Muscle of leg (tissue), 11 donors: Measurements from ENCODE around the gene ZC3HAV1L. TPM values are rescaled to one million over a fixed set of nuclear protein-coding genes. Genes with fewer than 3 reads are reported as not detected.
A peak's percentile ranks its signal among the peaks of the same experiment; 100 is the strongest.
"Not testable (repeated sequence)": the region's sequence is repeated elsewhere in the genome, so short reads cannot be mapped to it uniquely, and the experiment has no call there.

Experiments used
- DNase-seq: peaks from one replicate; pipeline ENCODE4 v3.0.0; 2013
- H3K27ac ChIP-seq: one replicate; pipeline ENCODE4 v1.5.1; 2013; ENCODE audit warnings: mild to moderate bottlenecking, low read length, control low read depth
- H3K27me3 ChIP-seq: one replicate; pipeline ENCODE4 v1.6.1; 2013; ENCODE audit warnings: low read length; ENCODE audit not compliant: control insufficient read depth, insufficient read depth
- H3K36me3 ChIP-seq: one replicate; pipeline ENCODE4 v1.6.1; 2013; ENCODE audit warnings: low read length; ENCODE audit not compliant: control insufficient read depth, insufficient read depth
- H3K4me1 ChIP-seq: one replicate; pipeline ENCODE4 v1.6.1; 2013; ENCODE audit warnings: low read length; ENCODE audit not compliant: control insufficient read depth, insufficient read depth
- H3K4me3 ChIP-seq: one replicate; pipeline ENCODE4 v1.5.1; 2013; ENCODE audit warnings: low read length, control low read depth
- H3K9me3 ChIP-seq: replicated peaks from 2 replicates; pipeline ENCODE4 v1.6.1; 2013; ENCODE audit warnings: low read depth, low read length; ENCODE audit not compliant: control insufficient read depth
- WGBS: methylation state at CpG from one replicate; pipeline ENCODE4 v1.1.5; 2013; ENCODE audit warnings: missing lambda C conversion rate; ENCODE audit not compliant: insufficient coverage; 5-methylcytosine and 5-hydroxymethylcytosine counted together
- polyA plus RNA-seq, 8 donors: library from polyadenylated mRNA; unstranded; fragments of 120-200 nt; gene quantifications; one replicate each; pipeline versions ENCODE4 v1.2.1 to v1.2.3, GENCODE V29; 2013; ENCODE audit warnings: inconsistent platforms in 1 of 8, low replicate concordance in 1 of 8; ENCODE audit not compliant: insufficient read length in 8 of 8, insufficient read depth in 1 of 8
- total RNA-seq: library from RNA; stranded (reverse); fragments of 120-200 nt; gene quantifications from one replicate; pipeline ENCODE4 v1.2.4, GENCODE V29; 2013

The ZC3HAV1L gene
- total and polyA plus RNA-seq, 9 donors = 9.0 to 24.0 (median 17.9) TPM

DNA sequence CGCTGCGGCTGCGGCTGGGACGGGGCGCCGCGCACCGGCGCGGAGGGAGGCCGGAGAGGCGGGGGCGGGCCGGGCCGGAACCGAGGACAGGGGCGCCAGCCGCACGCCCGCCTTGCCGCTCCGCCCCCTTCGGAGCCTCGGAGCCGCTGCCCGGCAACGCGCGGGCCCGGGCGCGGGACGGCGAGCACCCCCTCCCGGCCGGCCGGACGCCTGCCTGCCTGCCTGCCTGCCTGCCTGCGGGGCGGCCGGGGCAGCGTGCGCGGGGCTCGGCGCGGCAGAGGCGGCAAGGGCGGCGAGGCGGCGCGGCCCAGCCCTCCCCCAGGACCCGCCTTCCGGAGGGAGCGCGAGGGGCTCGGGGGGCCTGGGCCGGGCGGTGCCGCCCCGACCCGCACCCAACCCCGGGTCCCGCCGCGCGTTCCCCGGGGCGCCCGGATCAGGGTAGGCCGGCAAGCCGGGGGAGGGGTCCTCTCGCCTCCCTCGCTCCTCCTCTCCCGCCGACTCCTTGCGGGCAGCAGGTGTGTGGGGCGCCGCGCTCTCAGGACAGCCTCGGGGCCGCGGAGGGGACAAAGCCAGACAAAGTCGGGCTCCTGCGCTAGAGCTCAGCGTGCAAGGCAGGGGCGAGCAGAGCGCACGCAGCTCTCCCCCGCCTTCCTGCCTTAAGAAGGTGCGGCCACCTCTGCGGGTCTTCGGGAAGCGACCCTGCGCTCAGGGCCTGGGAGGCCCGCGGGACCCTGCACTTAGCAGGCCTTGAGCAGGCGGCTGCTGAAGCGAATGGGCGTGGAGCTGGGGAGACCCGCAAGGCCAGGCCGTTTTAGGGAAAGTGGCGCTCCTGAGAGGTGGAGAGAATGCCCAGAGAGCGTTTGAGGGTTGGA, 54.3 kb downstream of the ZC3HAV1L start, which contains the start of gene KIAA1549:
Gene KIAA1549, minus strand, starts transcription at position 58 of the 872 bp plus-strand sequence. CDS start 120 bp downstream, outside the sequence.
- peak within 1 kb of the TSS; percentile 81 for H3K4me3 ChIP-seq
- DNase-seq = peak; percentile 87
- no peaks in the 10 kb centered on the region for H3K36me3 ChIP-seq
- WGBS = under 1% methylated on average over 104 of the region's 105 CpGs
- no peaks in the 10 kb centered on the region for H3K9me3 ChIP-seq
- H3K4me1 ChIP-seq = peaks cover 25% of the 10 kb centered on the region
- H3K27me3 ChIP-seq = peaks cover 3% of the 10 kb centered on the region
- peak within 1 kb of the TSS; percentile 65 for H3K27ac ChIP-seq

GRCh38 chr7:138980563-138981291, 55.1 kb downstream of the ZC3HAV1L start:
- H3K36me3 ChIP-seq = no peaks in the 10 kb centered on the region
- peaks cover 3% of the 10 kb centered on the region for H3K27me3 ChIP-seq
- WGBS = 1% methylated on average over 63 of the region's 68 CpGs
- peak overlapping the region; percentile 65 for H3K27ac ChIP-seq
- peak overlapping the region; percentile 81 for H3K4me3 ChIP-seq
- no peaks in the 10 kb centered on the region for H3K9me3 ChIP-seq
- H3K4me1 ChIP-seq = peaks cover 29% of the 10 kb centered on the region
- no peak for DNase-seq

- 37% methylated on average over 7 of the region's 9 CpGs for WGBS
- H3K4me3 ChIP-seq = peak overlapping the region; percentile 81
- no peaks in the 10 kb centered on the region for H3K36me3 ChIP-seq
- no peaks in the 10 kb centered on the region for H3K9me3 ChIP-seq
- DNase-seq = no peak
- H3K27ac ChIP-seq = no peak overlapping the region
- peaks cover 3% of the 10 kb centered on the region for H3K27me3 ChIP-seq
- H3K4me1 ChIP-seq = peaks cover 34% of the 10 kb centered on the region
These were observed 55.8 kb downstream of the ZC3HAV1L start for GRCh38 chr7:138979988-138980562.

GRCh38 chr7:138979226-138979979, 56.4 kb downstream of the ZC3HAV1L start:
- Histone ChIP-seq H3K4me3 (no peak overlapping the region), H3K4me1 (peaks cover 34% of the 10 kb centered on the region)
- no CpG with 5 or more reads among the region's 6 CpGs for WGBS

DNA sequence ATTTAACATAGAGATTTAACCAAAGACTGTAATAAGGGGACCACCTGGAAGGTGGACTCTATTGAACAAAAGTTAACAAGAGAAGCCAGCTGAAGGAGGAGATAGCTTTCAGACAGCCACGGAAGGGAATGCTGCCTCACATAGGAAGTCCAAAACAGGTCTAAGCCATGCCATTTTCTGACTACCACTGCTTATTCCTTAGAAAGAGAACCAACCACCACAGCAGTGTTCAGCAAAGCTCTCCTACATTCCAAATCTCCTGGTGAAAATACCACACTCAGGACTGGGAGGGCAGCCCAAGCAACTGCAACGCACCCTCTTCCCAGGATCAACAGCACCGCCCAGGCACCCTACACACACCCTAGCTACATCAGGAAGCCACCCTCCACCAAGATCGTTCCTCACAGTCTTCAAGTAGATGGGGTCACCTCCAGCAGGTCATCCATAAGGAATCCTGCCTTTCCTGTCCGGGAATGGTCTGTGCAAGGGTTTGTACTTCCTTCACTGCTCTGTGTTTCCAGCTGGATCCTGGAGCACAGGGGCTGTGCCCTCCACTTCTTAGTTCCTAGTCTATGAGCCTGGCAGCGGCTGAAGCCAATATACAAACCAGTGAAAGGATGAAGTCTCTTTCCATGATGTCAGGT, 57.2 kb downstream of the ZC3HAV1L start:
- 52% methylated on average over 3 of the region's 6 CpGs for WGBS
- DNase-seq = no peak
- Histone ChIP-seq H3K27ac (no peak overlapping the region), H3K9me3 (no peaks in the 10 kb centered on the region), H3K4me1 (peaks cover 34% of the 10 kb centered on the region), H3K27me3 (peaks cover 3% of the 10 kb centered on the region), H3K4me3 (no peak overlapping the region), H3K36me3 (no peaks in the 10 kb centered on the region)

More at GRCh38 chr7:138979226-138979979, 56.4 kb downstream of the ZC3HAV1L start:
- DNase-seq = no peak
- H3K9me3 ChIP-seq = no peaks in the 10 kb centered on the region
- H3K27ac ChIP-seq = no peak overlapping the region
- H3K27me3 ChIP-seq = peaks cover 3% of the 10 kb centered on the region
- no peaks in the 10 kb centered on the region for H3K36me3 ChIP-seq

DNA sequence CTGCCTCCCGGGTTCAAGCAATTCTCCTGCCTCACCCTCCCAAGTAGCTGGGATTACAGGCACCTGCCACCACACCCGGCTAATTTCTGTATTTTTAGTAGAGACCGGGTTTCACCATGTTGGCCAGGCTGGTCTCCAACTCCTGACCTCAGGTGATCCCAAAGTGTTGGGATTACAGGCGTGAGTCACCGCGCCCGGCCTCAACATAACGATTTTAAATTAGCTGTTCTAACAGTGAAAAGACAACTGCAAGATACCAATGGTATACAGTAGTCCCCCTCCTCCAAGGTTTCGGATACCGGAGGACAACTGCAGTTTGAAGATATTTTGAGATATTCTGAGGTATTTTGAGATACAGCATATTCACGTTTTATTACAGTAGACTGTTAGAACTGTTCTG, 59.7 kb downstream of the ZC3HAV1L start:
- H3K27me3 ChIP-seq, H3K27ac ChIP-seq, DNase-seq, H3K4me3 ChIP-seq, H3K36me3 ChIP-seq, H3K9me3 ChIP-seq: not testable (repeated sequence)
- 41% methylated on average over 3 of the region's 11 CpGs for WGBS
- H3K4me1 ChIP-seq = peaks cover 26% of the 10 kb centered on the region

Other genes starting within 250 kb of the ZC3HAV1L start
- not detected for gene TMEM213, start 238.0 kb downstream of the ZC3HAV1L start, total RNA-seq
- gene TMEM213, start 238.0 kb downstream of the ZC3HAV1L start, polyA plus RNA-seq = under 1 TPM; 0.04 to 0.18 (median 0.10) TPM
- gene ATP6V0A4, start 237.8 kb downstream of the ZC3HAV1L start, total RNA-seq = 0.04 TPM
- under 1 TPM in 7 of 8 donors, not detected in 1; 0.08 to 0.18 (median 0.10) TPM for gene ATP6V0A4, start 237.8 kb downstream of the ZC3HAV1L start, polyA plus RNA-seq
- 4.1 TPM for gene KIAA1549, start 54.7 kb downstream of the ZC3HAV1L start, total RNA-seq
- gene KIAA1549, start 54.7 kb downstream of the ZC3HAV1L start, polyA plus RNA-seq = 10 to 100 TPM in 5 of 8 donors, 1 to 10 TPM in 3; 7.2 to 12.0 (median 11.6) TPM
- gene ZC3HAV1, start 73.7 kb upstream of the ZC3HAV1L start, total RNA-seq = 12.2 TPM
- 10 to 100 TPM in 4 of 8 donors, 1 to 10 TPM in 4; 8.0 to 15.4 (median 10.2) TPM for gene ZC3HAV1, start 73.7 kb upstream of the ZC3HAV1L start, polyA plus RNA-seq
- gene UBN2, start 195.2 kb upstream of the ZC3HAV1L start, total RNA-seq = 9.3 TPM
- gene UBN2, start 195.2 kb upstream of the ZC3HAV1L start, polyA plus RNA-seq = 10 to 100 TPM in 2 of 8 donors, 1 to 10 TPM in 6; 5.7 to 11.8 (median 7.5) TPM